ENCODE measurements around the gene GMDS.

Gene GMDS

GRCh38 chr6:1622220-1622850, 623.1 kb downstream of the GMDS start:
- 89% methylated on average over 12 of the region's 15 CpGs for WGBS (ENCODE audit: insufficient coverage)
- ChIA-PET CTCF (no interaction called here), POLR2A (no interaction called here)
- H3K9me3 ChIP-seq (ENCODE audit: control extremely low read depth in 1 of 5, control insufficient read depth in 4 of 5, insufficient read depth in 2 of 5, low read depth in 1 of 5, low read length in 4 of 5): peaks cover 0 to 5% (median 0%) of the 10 kb centered on the region in 5 experiments
- H3K4me1 ChIP-seq (ENCODE audit: control extremely low read depth in 1 of 4, control insufficient read depth in 4 of 4, insufficient read depth in 4 of 4, low read length in 3 of 4): peaks cover 0 to 31% (median 26%) of the 10 kb centered on the region in 4 experiments
- H3K36me3 ChIP-seq (ENCODE audit: control insufficient read depth in 4 of 4, insufficient read depth in 4 of 4, low read length in 3 of 4): peaks cover 0 to 22% (median 3%) of the 10 kb centered on the region in 4 experiments
- no peak overlapping the region for H3K4me3 ChIP-seq (ENCODE audit: control insufficient read depth in 1 of 7, extremely low read depth in 1 of 7, insufficient read depth in 4 of 7, low read depth in 2 of 7, low read length in 6 of 7)
- DNase-seq: no peak
- no peak overlapping the region for H3K27ac ChIP-seq (ENCODE audit: insufficient read depth in 1 of 2, low read depth in 1 of 2, low read length in 2 of 2, poor library complexity in 1 of 2, severe bottlenecking in 2 of 2)
- H3K27me3 ChIP-seq (replicated peaks in 2 of 5; ENCODE audit: control insufficient read depth in 4 of 5, insufficient read depth in 5 of 5, low read length in 4 of 5): peaks cover 26 to 100% (median 63%) of the 10 kb centered on the region in 5 experiments

- H3K4me1 ChIP-seq (ENCODE audit: control extremely low read depth in 1 of 4, control insufficient read depth in 4 of 4, insufficient read depth in 4 of 4, low read length in 3 of 4): peaks cover 0 to 31% (median 26%) of the 10 kb centered on the region in 4 experiments
- DNase-seq: no peak
- H3K9me3 ChIP-seq (ENCODE audit: control extremely low read depth in 1 of 5, control insufficient read depth in 4 of 5, insufficient read depth in 2 of 5, low read depth in 1 of 5, low read length in 4 of 5): peaks cover 0 to 5% (median 0%) of the 10 kb centered on the region in 5 experiments
- no peak overlapping the region for H3K27ac ChIP-seq (ENCODE audit: insufficient read depth in 1 of 2, low read depth in 1 of 2, low read length in 2 of 2, poor library complexity in 1 of 2, severe bottlenecking in 2 of 2)
- no peak overlapping the region for H3K4me3 ChIP-seq (ENCODE audit: control insufficient read depth in 1 of 7, extremely low read depth in 1 of 7, insufficient read depth in 4 of 7, low read depth in 2 of 7, low read length in 6 of 7)
- peaks cover 0 to 22% (median 3%) of the 10 kb centered on the region in 4 experiments for H3K36me3 ChIP-seq (ENCODE audit: control insufficient read depth in 4 of 4, insufficient read depth in 4 of 4, low read length in 3 of 4)
- ChIA-PET POLR2A (no interaction called here), CTCF (no interaction called here)
- over 99% methylated on average over 24 of the region's 30 CpGs for WGBS (ENCODE audit: insufficient coverage)
- H3K27me3 ChIP-seq (replicated peaks in 2 of 5; ENCODE audit: control insufficient read depth in 4 of 5, insufficient read depth in 5 of 5, low read length in 4 of 5): peaks cover 15 to 100% (median 56%) of the 10 kb centered on the region in 5 experiments
These were observed 624.2 kb downstream of the GMDS start for GRCh38 chr6:1621070-1621701.

GRCh38 chr6:1620504-1621069, 624.8 kb downstream of the GMDS start:
- DNase-seq: no peak
- POLR2A ChIA-PET: no interaction called here
- Histone ChIP-seq H3K27me3 (replicated peaks in 2 of 5; ENCODE audit: control insufficient read depth in 4 of 5, insufficient read depth in 5 of 5, low read length in 4 of 5) (peaks cover 9 to 100% (median 57%) of the 10 kb centered on the region in 5 experiments), H3K36me3 (ENCODE audit: control insufficient read depth in 4 of 4, insufficient read depth in 4 of 4, low read length in 3 of 4) (peaks cover 0 to 22% (median 3%) of the 10 kb centered on the region in 4 experiments), H3K9me3 (ENCODE audit: control extremely low read depth in 1 of 5, control insufficient read depth in 4 of 5, insufficient read depth in 2 of 5, low read depth in 1 of 5, low read length in 4 of 5) (peaks cover 0 to 5% (median 0%) of the 10 kb centered on the region in 5 experiments), H3K4me1 (ENCODE audit: control extremely low read depth in 1 of 4, control insufficient read depth in 4 of 4, insufficient read depth in 4 of 4, low read length in 3 of 4) (peaks cover 0 to 30% (median 26%) of the 10 kb centered on the region in 4 experiments), H3K27ac (ENCODE audit: insufficient read depth in 1 of 2, low read depth in 1 of 2, low read length in 2 of 2, poor library complexity in 1 of 2, severe bottlenecking in 2 of 2) (no peak overlapping the region), H3K4me3 (ENCODE audit: control insufficient read depth in 1 of 7, extremely low read depth in 1 of 7, insufficient read depth in 4 of 7, low read depth in 2 of 7, low read length in 6 of 7) (peak overlapping the region in 2 of 7 experiments; percentile 50 to 59)
- CTCF ChIA-PET: interaction anchor here (0.5 to 1.0 kb wide), 2 partner anchors 411 to 1014 kb away, joined by 3 read pairs; no protein-coding TSS in a partner anchor
- 44% methylated on average over 42 of the region's 50 CpGs for WGBS (ENCODE audit: insufficient coverage)

- ChIA-PET POLR2A (no interaction called here), CTCF (interaction anchor here (0.5 to 1.0 kb wide), 2 partner anchors 412 to 1015 kb away, joined by 3 read pairs; no protein-coding TSS in a partner anchor)
- H3K4me3 ChIP-seq (ENCODE audit: control insufficient read depth in 1 of 7, extremely low read depth in 1 of 7, insufficient read depth in 4 of 7, low read depth in 2 of 7, low read length in 6 of 7): peak overlapping the region in 5 of 7 experiments; percentile 40 to 59 (median 49)
- H3K27ac ChIP-seq (ENCODE audit: insufficient read depth in 1 of 2, low read depth in 1 of 2, low read length in 2 of 2, poor library complexity in 1 of 2, severe bottlenecking in 2 of 2): no peak overlapping the region
- H3K9me3 ChIP-seq (ENCODE audit: control extremely low read depth in 1 of 5, control insufficient read depth in 4 of 5, insufficient read depth in 2 of 5, low read depth in 1 of 5, low read length in 4 of 5): peaks cover 0 to 5% (median 0%) of the 10 kb centered on the region in 5 experiments
- H3K36me3 ChIP-seq (ENCODE audit: control insufficient read depth in 4 of 4, insufficient read depth in 4 of 4, low read length in 3 of 4): peaks cover 0 to 22% (median 3%) of the 10 kb centered on the region in 4 experiments
- peaks cover 0 to 26% (median 23%) of the 10 kb centered on the region in 4 experiments for H3K4me1 ChIP-seq (ENCODE audit: control extremely low read depth in 1 of 4, control insufficient read depth in 4 of 4, insufficient read depth in 4 of 4, low read length in 3 of 4)
- peak in 2 of 3 donors; percentile 72 to 75 for DNase-seq
- peaks cover 6 to 100% (median 53%) of the 10 kb centered on the region in 5 experiments for H3K27me3 ChIP-seq (replicated peaks in 2 of 5; ENCODE audit: control insufficient read depth in 4 of 5, insufficient read depth in 5 of 5, low read length in 4 of 5)
- 2% methylated on average over 73 of the region's 83 CpGs for WGBS (ENCODE audit: insufficient coverage)
These were observed 625.5 kb downstream of the GMDS start for GRCh38 chr6:1619673-1620503.

- CTCF ChIA-PET: interaction anchor here (1.0 kb wide), 1 partner anchor 1016 kb away, joined by 3 read pairs; no protein-coding TSS in a partner anchor
- POLR2A ChIA-PET: no interaction called here
- H3K4me1 ChIP-seq (ENCODE audit: control extremely low read depth in 1 of 4, control insufficient read depth in 4 of 4, insufficient read depth in 4 of 4, low read length in 3 of 4): peaks cover 0 to 26% (median 20%) of the 10 kb centered on the region in 4 experiments
- H3K27me3 ChIP-seq (replicated peaks in 2 of 5; ENCODE audit: control insufficient read depth in 4 of 5, insufficient read depth in 5 of 5, low read length in 4 of 5): peaks cover 6 to 100% (median 51%) of the 10 kb centered on the region in 5 experiments
- H3K36me3 ChIP-seq (ENCODE audit: control insufficient read depth in 4 of 4, insufficient read depth in 4 of 4, low read length in 3 of 4): peaks cover 0 to 22% (median 3%) of the 10 kb centered on the region in 4 experiments
- peak overlapping the region in 2 of 7 experiments; percentile 50 to 59 for H3K4me3 ChIP-seq (ENCODE audit: control insufficient read depth in 1 of 7, extremely low read depth in 1 of 7, insufficient read depth in 4 of 7, low read depth in 2 of 7, low read length in 6 of 7)
- DNase-seq: no peak
- no peak overlapping the region for H3K27ac ChIP-seq (ENCODE audit: insufficient read depth in 1 of 2, low read depth in 1 of 2, low read length in 2 of 2, poor library complexity in 1 of 2, severe bottlenecking in 2 of 2)
- WGBS (ENCODE audit: insufficient coverage): 21% methylated on average over 32 of the region's 40 CpGs
- peaks cover 0 to 5% (median 0%) of the 10 kb centered on the region in 5 experiments for H3K9me3 ChIP-seq (ENCODE audit: control extremely low read depth in 1 of 5, control insufficient read depth in 4 of 5, insufficient read depth in 2 of 5, low read depth in 1 of 5, low read length in 4 of 5)
These were observed 626.2 kb downstream of the GMDS start for GRCh38 chr6:1619098-1619672.

GRCh38 chr6:1618311-1619097, 626.9 kb downstream of the GMDS start:
- Histone ChIP-seq H3K4me1 (ENCODE audit: control extremely low read depth in 1 of 4, control insufficient read depth in 4 of 4, insufficient read depth in 4 of 4, low read length in 3 of 4) (peaks cover 0 to 29% (median 22%) of the 10 kb centered on the region in 4 experiments), H3K27ac (ENCODE audit: insufficient read depth in 1 of 2, low read depth in 1 of 2, low read length in 2 of 2, poor library complexity in 1 of 2, severe bottlenecking in 2 of 2) (no peak overlapping the region), H3K36me3 (ENCODE audit: control insufficient read depth in 4 of 4, insufficient read depth in 4 of 4, low read length in 3 of 4) (peaks cover 0 to 19% (median 3%) of the 10 kb centered on the region in 4 experiments), H3K4me3 (ENCODE audit: control insufficient read depth in 1 of 7, extremely low read depth in 1 of 7, insufficient read depth in 4 of 7, low read depth in 2 of 7, low read length in 6 of 7) (no peak overlapping the region), H3K9me3 (ENCODE audit: control extremely low read depth in 1 of 5, control insufficient read depth in 4 of 5, insufficient read depth in 2 of 5, low read depth in 1 of 5, low read length in 4 of 5) (peaks cover 0 to 5% (median 0%) of the 10 kb centered on the region in 5 experiments), H3K27me3 (replicated peaks in 2 of 5; ENCODE audit: control insufficient read depth in 4 of 5, insufficient read depth in 5 of 5, low read length in 4 of 5) (peaks cover 6 to 100% (median 53%) of the 10 kb centered on the region in 5 experiments)
- no peak for DNase-seq
- ChIA-PET POLR2A (no interaction called here), CTCF (no interaction called here)
- 55% methylated on average over 26 of the region's 31 CpGs for WGBS (ENCODE audit: insufficient coverage)

All from common myeloid progenitor, CD34-positive (primary cell).